ENCODE data around the gene TUBE1. TPM values are rescaled to one million over a fixed set of nuclear protein-coding genes. Genes with fewer than 3 reads are reported as not detected.

TUBE1 gene
- 10 to 100 TPM; 27.7 to 72.4 (median 48.2) TPM for total RNA-seq

GRCh38 chr6:112087136-112087911 is at the start of gene TUBE1, which contains the start of gene FAM229B:
TSS of gene TUBE1 (minus strand) at chr6:112087482. CDS start at chr6:112087434, 48 bp downstream.
TSS of gene FAM229B (plus strand) at chr6:112087591. CDS start at chr6:112099284, 11,693 bp downstream.
- H3K4me1 ChIP-seq, result no peaks in the 10 kb centered on the region
- H3K27me3 ChIP-seq, result no peaks in the 10 kb centered on the region
- peak; percentile 85 to 90 for DNase-seq (ENCODE audit: low spot score in 2 of 2)
- H3K4me3 ChIP-seq, result peak within 1 kb of the TSS; percentile 79 to 89 (median 83)
- intact Hi-C loops (cut with DNase I; ENCODE audit: low total_unique reads), result no loop called here
- peak within 1 kb of the TSS; percentile 91 to 92 for H3K27ac ChIP-seq
- peak; percentile 38 for TF ChIP-seq POLR2A (IDR thresholded peaks at IDR 0.05)
- TF ChIP-seq POLR2AphosphoS5 (IDR thresholded peaks at IDR 0.05), result peak; percentile 70 to 91 (median 74)
- TF ChIP-seq CTCF (IDR thresholded peaks at IDR 0.05), result no peak
- H3K36me3 ChIP-seq, result no peaks in the 10 kb centered on the region
- no peaks in the 10 kb centered on the region for H3K9me3 ChIP-seq

GRCh38 chr6:112130878-112131277 is 43.6 kb upstream of the TUBE1 start:
- no peak overlapping the region for H3K27ac ChIP-seq
- no peaks in the 10 kb centered on the region for H3K4me1 ChIP-seq
- intact Hi-C loops (cut with DNase I; ENCODE audit: low total_unique reads), result no loop called here
- H3K27me3 ChIP-seq, result no peaks in the 10 kb centered on the region
- H3K4me3 ChIP-seq, result no peak overlapping the region
- no peak for DNase-seq (ENCODE audit: low spot score in 2 of 2)
- no peak for TF ChIP-seq POLR2AphosphoS5 (IDR thresholded peaks at IDR 0.05)
- no peak for TF ChIP-seq POLR2A (IDR thresholded peaks at IDR 0.05)
- TF ChIP-seq CTCF (IDR thresholded peaks at IDR 0.05), result no peak
- H3K9me3 ChIP-seq, result no peaks in the 10 kb centered on the region
- H3K36me3 ChIP-seq, result no peaks in the 10 kb centered on the region

GRCh38 chr6:112128208-112128607 is 40.9 kb upstream of the TUBE1 start:
- no peak for DNase-seq (ENCODE audit: low spot score in 2 of 2)
- Histone ChIP-seq H3K4me1 (no peaks in the 10 kb centered on the region), H3K9me3 (no peaks in the 10 kb centered on the region), H3K36me3 (no peaks in the 10 kb centered on the region), H3K27me3 (no peaks in the 10 kb centered on the region), H3K4me3 (no peak overlapping the region), H3K27ac (no peak overlapping the region)
- intact Hi-C loops (cut with DNase I; ENCODE audit: low total_unique reads), result no loop called here
- TF ChIP-seq CTCF (IDR thresholded peaks at IDR 0.05) (no peak), POLR2AphosphoS5 (IDR thresholded peaks at IDR 0.05) (no peak), POLR2A (IDR thresholded peaks at IDR 0.05) (no peak)

GRCh38 chr6:112123982-112124381 is 36.7 kb upstream of the TUBE1 start:
- H3K9me3 ChIP-seq, result no peaks in the 10 kb centered on the region
- H3K4me3 ChIP-seq, result no peak overlapping the region
- intact Hi-C loops (cut with DNase I; ENCODE audit: low total_unique reads), result no loop called here
- H3K27me3 ChIP-seq, result no peaks in the 10 kb centered on the region
- DNase-seq (ENCODE audit: low spot score in 2 of 2), result no peak
- no peaks in the 10 kb centered on the region for H3K4me1 ChIP-seq
- H3K27ac ChIP-seq, result no peak overlapping the region
- H3K36me3 ChIP-seq, result no peaks in the 10 kb centered on the region
- TF ChIP-seq CTCF (IDR thresholded peaks at IDR 0.05) (no peak), POLR2A (IDR thresholded peaks at IDR 0.05) (no peak), POLR2AphosphoS5 (IDR thresholded peaks at IDR 0.05) (no peak)

- Histone ChIP-seq H3K9me3 (no peaks in the 10 kb centered on the region), H3K27me3 (no peaks in the 10 kb centered on the region), H3K4me3 (no peak overlapping the region), H3K27ac (no peak overlapping the region), H3K36me3 (no peaks in the 10 kb centered on the region), H3K4me1 (no peaks in the 10 kb centered on the region)
- DNase-seq (ENCODE audit: low spot score in 2 of 2), result no peak
- intact Hi-C loops (cut with DNase I; ENCODE audit: low total_unique reads), result no loop called here
- TF ChIP-seq POLR2A (IDR thresholded peaks at IDR 0.05), result no peak
- no peak for TF ChIP-seq POLR2AphosphoS5 (IDR thresholded peaks at IDR 0.05)
- no peak for TF ChIP-seq CTCF (IDR thresholded peaks at IDR 0.05)
Measured at GRCh38 chr6:112122756-112123155, 35.5 kb upstream of the TUBE1 start.

All from breast epithelium (tissue), 4 donors.